GM18502 (cell line): Measurements from ENCODE around the gene B3GALT2.
A peak's percentile ranks its signal among the peaks of the same experiment; 100 is the strongest.
"Not testable (repeated sequence)": the region's sequence is repeated elsewhere in the genome, so short reads cannot be mapped to it uniquely, and the experiment has no call there.

ENCODE experiments used
- ATAC-seq: cut with Tn5 transposase; IDR thresholded peaks from one replicate; pipeline ENCODE4 v1.9.1; 2021; ENCODE audit warnings: mild to moderate bottlenecking; ENCODE audit not compliant: unreplicated experiment, poor library complexity

Gene B3GALT2

DNA sequence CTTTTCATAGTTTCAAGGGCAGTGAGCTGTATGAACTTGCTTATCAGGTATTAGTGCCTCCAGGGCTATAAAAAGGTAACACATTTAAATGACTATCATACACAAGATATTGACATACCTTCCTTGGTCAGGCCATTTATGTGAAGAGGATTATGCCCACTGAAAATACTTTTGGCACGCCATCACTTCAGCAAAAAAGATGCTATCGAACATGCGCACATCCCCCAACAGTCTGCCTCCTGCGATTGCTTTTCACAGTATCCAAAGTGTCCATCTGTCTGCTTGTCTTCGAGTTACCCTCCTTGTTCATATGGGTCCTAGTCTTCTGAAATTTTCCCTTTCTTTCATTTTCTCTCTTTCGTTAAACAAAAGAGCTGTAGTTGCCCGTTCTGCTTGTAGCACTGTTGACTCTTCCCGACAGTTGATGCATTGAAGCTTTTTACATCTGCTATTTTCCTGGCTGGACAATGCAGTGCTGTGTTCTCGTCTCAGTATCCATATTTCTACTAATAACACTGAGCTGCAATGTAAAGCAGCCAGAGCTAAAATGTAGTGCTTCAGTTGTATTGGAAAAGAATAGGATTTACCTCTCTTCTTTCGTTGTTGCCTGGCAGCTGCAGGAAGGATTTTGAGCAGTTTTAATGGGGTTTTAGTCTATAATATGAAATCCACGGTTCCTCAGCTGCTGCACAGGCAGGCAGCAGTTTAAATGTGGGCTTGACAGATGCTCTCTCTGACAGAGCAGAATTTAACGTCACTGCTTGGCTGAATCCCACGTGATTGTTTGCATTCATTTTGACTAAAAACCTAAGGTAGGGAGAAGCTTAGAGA is at the start of gene B3GALT2:
Gene B3GALT2, minus strand, starts transcription at position 713 of the 831 bp plus-strand sequence. CDS start 5,051 bp downstream, outside the sequence.
- ATAC-seq = no peak

DNA sequence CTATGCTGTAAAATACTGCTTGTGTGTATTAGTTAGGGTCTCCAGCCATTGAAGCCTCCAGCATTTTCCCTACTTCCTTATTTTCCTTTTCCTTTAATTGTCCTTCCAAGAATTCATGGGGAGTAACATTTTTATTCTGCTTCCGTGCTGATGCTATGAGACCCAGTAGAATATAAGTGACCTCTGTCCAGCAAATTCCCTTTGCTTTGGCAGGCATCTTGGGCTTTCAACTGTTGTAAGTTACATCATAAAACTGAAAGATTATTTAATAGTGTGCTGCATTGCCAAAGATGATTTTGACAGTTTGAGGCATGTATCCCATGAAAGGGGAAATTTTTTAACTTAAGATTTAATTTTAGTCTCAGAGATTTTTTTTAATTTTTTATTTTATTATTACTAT is 48.1 kb upstream of the B3GALT2 start:
- ATAC-seq = no peak

DNA sequence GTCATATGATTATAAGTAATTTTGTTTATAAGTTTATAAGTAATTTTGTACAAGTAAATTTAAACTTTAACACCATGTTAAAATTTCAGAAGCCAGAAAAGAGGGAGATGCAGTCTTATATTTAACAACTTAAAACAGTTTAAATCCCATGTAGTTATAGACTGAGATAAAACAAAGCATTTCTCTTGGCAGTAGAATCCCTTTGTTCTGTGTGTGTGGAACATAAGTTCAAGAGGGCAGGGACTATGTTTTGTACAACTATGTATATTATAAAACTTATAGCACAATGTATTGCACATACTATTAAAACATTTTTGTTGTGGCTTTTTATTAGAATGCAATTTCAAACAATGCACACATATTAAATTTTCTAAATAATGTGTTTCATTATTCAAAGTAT is 44.7 kb upstream of the B3GALT2 start:
- ATAC-seq = not testable (repeated sequence)

DNA sequence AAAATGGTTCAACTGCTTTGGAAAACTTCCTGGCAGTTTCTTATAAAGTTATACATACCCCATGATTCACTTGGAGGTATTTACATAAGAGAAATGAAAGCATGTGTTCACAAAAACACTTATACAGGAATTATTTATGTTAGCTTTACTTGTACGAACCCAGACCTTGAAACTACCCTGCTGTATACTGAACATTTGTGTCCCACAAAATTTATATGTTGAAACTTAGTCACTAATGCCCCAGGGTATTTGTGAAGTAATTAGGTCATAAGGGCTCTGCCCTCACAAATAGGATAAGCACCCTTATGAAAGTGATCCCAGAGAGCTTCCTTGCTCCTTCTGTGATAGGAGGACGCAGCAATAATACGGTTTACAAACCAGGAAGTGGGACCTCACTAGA is 42.7 kb upstream of the B3GALT2 start:
- ATAC-seq = no peak

- ATAC-seq = no peak
These were observed 35.7 kb upstream of the B3GALT2 start for GRCh38 chr1:193222056-193222615.

- no peak for ATAC-seq
These were observed 35.2 kb upstream of the B3GALT2 start for GRCh38 chr1:193221651-193222050.

DNA sequence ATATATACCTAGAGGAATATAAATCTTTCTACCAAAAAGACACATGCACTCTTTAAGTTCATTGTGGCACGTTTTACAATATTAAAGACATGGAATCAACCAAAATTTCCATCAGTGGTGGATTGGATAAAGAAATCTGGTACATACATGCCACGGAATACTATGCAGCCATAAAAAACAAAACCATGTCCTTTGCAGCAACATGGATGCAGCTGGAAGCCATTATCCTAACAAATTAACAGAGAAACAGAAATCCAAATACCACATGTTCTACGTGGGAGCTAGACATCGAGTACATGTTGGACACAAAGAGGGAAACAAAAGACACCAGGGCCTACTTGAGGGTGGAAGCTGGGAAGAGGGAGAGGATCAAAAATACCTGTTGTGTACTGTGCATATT is 33.0 kb upstream of the B3GALT2 start:
- no peak for ATAC-seq

GRCh38 chr1:193216920-193217319 is 30.5 kb upstream of the B3GALT2 start:
- ATAC-seq = no peak

DNA sequence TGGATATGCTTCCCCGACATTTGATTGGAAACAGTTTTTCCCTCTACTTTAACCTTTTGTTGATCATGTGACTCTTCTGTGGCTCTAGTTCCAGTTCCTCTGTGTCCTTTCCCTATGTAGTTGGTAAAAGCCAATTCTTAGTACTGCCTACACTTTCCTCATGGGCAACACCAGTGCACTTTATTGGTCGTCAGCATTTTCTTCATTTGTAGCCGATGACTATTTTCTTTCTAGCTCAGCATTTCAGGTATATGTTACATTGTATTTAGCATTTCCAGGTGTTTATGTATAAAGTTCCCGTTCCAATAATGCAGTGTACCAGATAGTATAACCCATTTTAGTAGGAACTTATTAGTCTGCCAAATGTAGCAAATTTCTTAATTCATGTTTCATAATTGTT is 27.6 kb upstream of the B3GALT2 start:
- no peak for ATAC-seq

DNA sequence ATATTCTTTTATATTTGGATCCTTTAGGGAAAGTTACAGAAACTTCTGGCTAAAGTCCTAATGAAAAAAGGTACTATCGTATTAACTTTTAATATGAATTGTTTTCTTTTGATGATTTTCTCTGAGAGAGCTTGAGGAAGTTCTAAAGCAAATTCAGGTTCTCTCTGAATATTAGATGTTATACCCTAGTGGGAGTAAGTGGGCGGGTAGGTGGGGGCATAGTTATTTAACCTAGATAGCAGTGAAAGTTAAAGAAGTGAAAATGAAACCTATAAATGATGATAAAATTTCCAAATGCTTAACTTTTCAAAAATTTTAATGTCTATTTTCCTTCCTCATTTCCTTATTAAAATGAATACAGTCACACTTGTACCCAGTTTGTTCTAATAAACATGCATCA is 26.2 kb upstream of the B3GALT2 start:
- ATAC-seq = no peak

DNA sequence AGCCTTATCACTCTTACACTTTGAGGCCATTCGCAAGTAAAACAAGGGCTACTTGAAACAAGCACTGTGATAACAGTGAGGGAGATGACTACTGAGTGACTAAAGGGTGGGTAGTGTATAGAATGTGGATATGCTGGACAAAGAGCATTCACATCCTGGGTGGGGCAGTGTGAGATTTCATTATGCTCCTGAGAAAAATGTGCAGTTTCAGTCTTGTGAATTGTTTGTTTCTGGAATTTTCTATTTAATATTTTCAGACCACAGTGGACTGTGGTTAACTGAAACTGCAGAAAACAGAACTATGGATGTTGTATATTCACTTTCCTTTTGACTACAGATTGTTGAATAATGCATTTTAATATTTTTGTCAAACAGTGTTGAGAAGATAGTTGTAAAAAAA is 25.1 kb upstream of the B3GALT2 start:
- peak; percentile 84 for ATAC-seq

GRCh38 chr1:193210996-193211395 is 24.6 kb upstream of the B3GALT2 start:
- ATAC-seq = no peak

DNA sequence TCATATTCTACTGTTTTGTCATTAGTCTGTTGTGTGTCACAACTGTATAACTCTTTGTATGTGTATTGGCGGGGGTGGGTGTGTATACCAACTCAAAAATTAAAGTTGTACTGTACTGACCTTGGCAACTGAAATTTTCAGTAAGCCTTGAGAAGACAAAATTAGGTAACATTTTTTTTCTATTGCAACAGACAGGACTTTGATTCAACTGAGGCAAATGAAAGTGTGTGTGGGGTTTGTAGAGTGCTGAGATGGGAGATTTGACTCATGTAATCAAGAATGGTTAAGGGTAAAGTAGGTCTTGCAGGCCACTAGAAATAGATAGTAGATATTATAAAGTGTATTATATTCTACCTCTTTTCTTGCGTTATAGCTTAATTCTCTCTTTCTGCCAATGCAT is 14.6 kb upstream of the B3GALT2 start:
- no peak for ATAC-seq

GRCh38 chr1:193199940-193200339 is 13.5 kb upstream of the B3GALT2 start:
- ATAC-seq = no peak

- ATAC-seq = no peak
These were observed 6.2 kb upstream of the B3GALT2 start for GRCh38 chr1:193192586-193192985.

DNA sequence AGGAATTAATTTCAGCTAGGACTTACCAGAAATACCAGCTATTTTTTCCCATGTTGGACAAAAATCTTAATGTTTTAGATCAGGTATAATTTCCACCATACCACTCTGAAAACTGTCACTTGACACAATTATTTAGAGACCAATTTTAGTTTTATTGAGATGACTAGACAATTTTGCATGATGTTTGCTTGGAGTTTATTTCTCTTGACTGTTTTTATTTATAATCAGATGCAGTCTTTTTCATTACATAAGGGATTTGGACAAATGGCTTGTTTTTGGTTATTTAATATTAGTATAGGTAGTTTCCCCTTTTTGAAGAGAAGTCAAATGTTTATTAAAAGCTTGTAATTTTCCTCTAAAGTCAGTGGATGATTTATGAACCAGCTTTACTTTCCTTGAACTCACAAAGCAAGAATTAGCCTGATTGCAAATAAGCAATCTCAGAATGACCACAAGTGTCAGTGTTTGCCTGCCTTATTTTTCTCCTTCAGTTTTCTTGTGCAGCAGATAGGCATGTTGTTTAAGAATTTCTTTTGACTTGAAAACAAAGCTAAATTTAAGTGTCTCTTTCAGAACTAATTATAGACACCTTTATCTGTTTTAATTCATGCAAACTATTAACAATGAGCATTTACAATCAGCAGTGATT is 3.8 kb upstream of the B3GALT2 start:
- peak; percentile 50 for ATAC-seq

GRCh38 chr1:193189442-193190095 is 3.2 kb upstream of the B3GALT2 start:
- no peak for ATAC-seq

- not testable (repeated sequence) for ATAC-seq
These were observed 2.5 kb upstream of the B3GALT2 start for GRCh38 chr1:193188915-193189314.

DNA sequence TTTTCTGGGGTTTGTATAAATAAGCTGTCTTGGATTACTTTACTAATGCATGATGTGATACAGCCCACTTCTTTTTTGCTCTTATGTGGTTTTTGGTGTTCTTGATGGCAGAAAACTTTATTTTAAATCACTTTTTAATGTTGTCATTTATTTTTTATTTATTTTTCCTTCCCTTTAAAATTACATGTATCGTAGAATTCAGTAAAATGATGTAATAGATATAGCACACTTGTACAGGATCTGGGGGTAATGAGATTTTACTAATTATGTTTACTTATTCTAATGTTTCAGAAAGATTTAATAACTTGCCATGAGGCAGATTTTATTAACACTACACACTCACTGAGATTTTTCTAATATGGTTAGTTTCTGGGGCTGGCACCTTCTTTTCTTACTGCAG is 701 bp upstream of the B3GALT2 start:
- ATAC-seq = no peak

DNA sequence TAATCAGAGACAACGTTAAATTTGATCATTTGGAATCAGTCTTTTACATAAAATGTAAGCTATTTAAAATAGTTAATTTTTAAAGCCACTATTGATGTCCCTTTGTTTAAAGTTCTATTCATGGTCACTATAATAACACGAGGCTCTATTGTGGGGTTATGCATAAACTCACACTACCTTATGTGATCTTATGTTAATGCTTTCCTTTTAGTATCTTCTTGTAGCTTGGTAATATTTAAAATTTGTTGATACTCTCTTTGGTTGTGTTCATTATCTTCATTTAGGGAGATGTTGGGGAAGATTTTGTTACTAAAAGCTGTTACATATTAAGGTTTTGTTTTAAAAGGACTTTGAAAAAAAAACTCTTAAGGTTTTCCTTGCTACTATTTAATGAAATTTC is 1.2 kb downstream of the B3GALT2 start:
- no peak for ATAC-seq

GRCh38 chr1:193184776-193185175 is 1.6 kb downstream of the B3GALT2 start:
- ATAC-seq = no peak
